A673 (cell line): ENCODE data around the gene DPF3.

Experiments used
- CTCF ChIP-seq: fragments of 300-800, 200-600 bp; sonication (generic); conservative IDR thresholded peaks from 2 replicates; pipeline ENCODE4 v1.5.1; 2017; ENCODE audit warnings: low read depth, mild to moderate bottlenecking, antibody characterized with exemption, low read length, moderate library complexity, mixed read lengths
- EZH2 ChIP-seq: fragments of 200-600 bp; sonication (generic); IDR thresholded peaks from 2 replicates; pipeline ENCODE4 v1.6.1; 2017; ENCODE audit warnings: borderline replicate concordance, low read depth, mild to moderate bottlenecking, mixed read lengths, antibody characterized with exemption, low read length; ENCODE audit not compliant: poor library complexity, severe bottlenecking

DNA sequence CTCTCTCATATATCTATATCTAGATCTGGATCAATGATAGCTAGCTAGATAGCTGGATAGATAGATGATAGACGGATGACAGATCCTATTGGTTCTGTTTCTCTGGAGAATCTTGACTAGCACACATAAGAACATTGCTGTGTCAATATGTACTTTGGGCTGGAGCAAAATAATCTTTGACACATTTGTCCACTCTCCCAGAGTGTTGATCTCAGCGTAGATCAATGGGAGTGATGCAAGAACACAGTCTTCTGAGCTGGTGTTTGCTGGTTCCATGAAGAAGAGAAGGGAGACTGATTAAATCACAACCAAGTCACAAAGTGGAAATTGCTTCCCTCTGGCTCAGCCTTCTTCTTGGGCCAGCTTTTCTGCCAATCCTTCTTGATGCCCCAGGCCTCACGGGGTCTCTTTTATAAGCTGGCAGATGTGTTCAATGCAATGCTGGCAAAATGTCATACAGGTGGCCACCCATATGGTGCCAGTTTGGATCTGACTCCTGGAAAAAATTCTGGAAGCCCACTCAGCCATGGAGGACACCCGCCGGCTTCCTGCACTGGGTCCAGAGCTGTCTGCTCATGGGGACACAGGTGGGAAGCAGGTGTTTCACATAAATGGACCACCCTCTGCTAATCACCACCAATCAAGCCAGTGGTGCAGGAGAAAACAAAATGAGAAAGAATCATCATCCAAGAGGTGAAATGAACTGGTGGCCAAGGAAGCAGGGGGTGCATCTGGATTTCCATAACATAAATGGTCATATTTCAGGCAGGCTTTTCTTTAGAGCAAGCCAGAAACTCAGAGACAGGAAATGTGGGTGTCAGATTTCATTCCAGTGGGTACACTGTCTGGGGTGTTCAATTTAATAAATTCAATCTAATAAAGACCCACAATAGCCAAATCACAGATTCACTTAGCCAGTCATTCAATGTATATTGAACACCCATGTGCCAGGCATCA, 310.3 kb downstream of the DPF3 start:
- TF ChIP-seq CTCF = no peak
- TF ChIP-seq EZH2 = no peak
